Subcutaneous adipose tissue (tissue), 4 donors: Measurements from ENCODE around the gene SMO. TPM values are rescaled to one million over a fixed set of nuclear protein-coding genes. Genes with fewer than 3 reads are reported as not detected.

Experiments
- total RNA-seq, 4 donors: library from RNA; depleted of rRNA; stranded (reverse); fragments of >200 nt; gene quantifications; one replicate each; pipeline ENCODE4 v1.1.0, GENCODE V29; 2016
- TF ChIP-seq, protein P1 (sequence below): fragments of 450-650 bp; IDR thresholded peaks from one replicate; pipeline ENCODE4 v1.5.1; 2016; ENCODE audit warnings: low read depth, mild to moderate bottlenecking, control low read depth, antibody characterized with exemption, moderate library complexity

SMO gene
- total RNA-seq, 4 donors from 2014 or later = 1.7 to 5.9 (median 4.8) TPM

DNA sequence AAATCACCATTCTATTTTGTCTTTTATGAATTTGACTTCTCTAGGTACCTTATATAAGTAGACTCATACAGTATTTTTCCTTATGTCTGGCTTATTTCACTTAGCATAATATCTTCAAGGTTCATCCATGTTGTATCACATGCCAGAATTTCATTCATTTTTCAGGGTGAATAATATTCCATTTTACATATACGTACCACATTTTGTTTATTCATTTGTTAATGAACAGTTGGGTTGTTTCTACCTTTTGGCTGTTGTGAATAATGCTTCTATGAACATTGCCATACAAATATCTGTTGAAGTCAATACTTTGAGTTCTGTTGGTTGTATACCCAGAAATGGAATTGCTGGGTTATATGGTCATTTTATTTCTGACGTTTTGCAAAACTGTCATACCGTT, 57.1 kb downstream of the SMO start:
- TF ChIP-seq, protein P1, sequence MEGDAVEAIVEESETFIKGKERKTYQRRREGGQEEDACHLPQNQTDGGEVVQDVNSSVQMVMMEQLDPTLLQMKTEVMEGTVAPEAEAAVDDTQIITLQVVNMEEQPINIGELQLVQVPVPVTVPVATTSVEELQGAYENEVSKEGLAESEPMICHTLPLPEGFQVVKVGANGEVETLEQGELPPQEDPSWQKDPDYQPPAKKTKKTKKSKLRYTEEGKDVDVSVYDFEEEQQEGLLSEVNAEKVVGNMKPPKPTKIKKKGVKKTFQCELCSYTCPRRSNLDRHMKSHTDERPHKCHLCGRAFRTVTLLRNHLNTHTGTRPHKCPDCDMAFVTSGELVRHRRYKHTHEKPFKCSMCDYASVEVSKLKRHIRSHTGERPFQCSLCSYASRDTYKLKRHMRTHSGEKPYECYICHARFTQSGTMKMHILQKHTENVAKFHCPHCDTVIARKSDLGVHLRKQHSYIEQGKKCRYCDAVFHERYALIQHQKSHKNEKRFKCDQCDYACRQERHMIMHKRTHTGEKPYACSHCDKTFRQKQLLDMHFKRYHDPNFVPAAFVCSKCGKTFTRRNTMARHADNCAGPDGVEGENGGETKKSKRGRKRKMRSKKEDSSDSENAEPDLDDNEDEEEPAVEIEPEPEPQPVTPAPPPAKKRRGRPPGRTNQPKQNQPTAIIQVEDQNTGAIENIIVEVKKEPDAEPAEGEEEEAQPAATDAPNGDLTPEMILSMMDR = no peak

DNA sequence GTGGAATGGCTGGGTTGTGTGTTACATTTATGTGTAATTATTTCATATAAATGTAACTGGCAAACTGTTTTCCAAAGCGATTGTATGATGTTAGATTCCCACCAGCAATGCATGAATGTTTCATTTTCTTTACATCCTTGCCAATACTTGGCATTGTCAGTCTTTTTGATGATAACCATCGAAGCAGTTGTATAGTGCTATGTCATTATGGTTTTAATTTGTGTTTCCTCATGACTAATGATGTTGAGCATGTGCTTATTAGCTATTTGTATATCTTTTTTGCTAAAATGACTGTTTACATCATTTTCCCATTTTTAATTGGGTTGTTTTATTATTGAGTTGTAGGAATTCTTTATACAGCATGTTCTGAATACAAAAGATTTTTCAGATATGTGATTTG, 58.7 kb downstream of the SMO start:
- TF ChIP-seq, protein P1 = no peak

DNA sequence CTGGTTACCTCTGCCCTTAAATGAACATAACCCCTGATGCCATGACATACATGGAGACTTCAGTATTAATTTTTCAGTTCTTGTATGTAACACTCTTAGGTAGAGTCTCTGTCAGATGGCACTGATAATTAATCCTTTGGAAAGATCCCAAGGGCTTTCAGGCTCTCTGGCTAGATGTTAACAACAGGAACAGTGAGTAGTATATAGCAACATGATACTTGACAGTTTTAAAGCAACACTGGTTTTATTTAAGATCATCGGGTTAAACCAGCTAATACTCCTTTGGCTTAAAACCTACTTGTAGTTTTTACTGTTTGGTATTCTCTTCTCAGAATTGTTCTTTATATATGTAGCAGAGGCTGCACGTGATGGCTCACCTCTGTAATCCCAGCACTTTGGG, 63.7 kb downstream of the SMO start:
- TF ChIP-seq, protein P1 = no peak

DNA sequence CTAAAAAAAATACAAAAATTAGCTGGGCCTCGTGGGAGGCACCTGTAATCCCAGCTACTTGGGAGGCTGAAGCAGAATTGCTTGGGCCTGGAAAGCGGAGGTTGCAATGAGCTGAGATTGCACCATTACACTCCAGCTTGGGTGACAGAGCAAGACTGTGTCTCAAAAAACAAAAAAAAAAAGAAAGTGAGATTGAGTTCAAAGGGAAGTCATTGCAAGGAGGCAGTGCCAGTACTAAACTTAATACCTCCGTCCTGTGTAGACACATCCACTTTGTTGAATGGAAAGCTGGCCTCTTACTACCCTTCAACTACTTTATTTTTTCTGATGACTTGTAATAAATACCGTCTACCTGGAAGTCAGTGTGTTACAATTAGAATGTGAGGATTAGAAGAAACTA, 67.4 kb downstream of the SMO start:
- TF ChIP-seq, protein P1 = no peak

DNA sequence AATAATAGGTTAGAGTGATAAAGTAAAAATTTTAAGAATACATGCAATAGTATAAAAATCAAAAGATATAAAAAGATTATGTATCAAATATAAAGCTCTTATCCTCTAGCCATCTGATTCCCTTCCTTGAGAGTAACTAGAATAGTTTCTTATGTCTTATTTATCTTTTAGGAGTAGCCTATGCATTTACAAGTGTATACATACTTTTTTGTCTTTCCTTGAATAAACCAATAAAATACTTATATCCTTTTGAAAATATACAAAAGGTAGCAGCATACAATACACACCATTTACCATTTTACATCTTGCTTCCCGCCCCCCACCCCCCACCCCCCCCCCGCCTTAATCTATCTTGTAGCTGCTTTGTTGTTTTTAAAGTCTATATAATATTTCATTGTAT, 67.8 kb downstream of the SMO start:
- TF ChIP-seq, protein P1 = no peak

DNA sequence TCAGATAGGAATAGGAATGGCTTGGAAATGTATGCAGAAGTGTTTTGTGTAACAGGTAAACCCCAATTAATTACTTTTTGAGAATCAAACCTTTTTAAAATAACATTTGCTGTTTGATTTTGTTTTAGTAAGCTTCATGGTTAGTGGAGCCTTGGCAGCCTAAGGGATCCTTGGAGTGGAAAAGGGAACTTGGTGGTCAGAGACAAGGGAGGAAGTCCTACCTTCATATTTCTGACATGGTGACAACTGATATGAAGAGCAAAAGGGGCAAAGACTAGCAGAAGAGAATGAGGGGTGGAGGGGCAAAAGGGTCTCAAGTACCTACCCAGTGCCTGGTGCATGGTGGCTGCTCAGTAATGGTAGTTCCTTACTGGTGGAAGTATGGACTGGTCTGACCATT, 68.7 kb downstream of the SMO start:
- TF ChIP-seq, protein P1 = no peak

DNA sequence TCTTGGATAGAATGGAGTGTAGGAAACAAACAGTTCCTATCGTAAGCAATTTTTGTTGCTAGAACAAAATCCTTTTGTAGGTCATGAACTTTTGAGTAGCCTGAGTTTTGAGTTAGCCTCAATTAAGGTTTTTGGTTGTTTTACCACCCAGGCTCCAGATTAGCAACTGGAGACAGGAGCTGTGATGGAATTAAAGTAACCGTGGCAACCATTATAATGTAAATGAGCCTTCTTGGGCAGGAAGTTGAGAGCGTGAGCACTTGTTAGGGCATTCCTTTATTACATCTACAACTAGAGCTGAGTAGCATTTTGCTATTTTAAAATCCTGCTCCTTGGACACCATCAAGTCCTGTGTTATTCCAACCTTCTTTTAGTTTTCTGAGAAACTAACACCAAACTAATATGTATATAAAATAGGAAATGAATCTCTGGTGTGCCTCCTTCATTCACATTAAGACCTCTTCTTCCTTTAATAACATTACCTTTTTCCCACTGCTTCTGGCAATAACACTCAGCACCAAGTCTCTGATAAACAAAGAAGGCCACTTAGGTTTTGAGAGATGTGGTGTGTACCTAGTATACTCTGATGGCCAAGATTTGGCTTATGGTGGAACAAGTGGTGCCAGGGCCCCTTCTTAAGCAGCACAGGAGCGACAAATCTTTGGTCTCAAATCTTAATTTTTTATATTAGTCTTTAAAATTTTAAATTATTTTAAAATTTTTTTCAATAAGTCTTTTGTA, 70.4 kb downstream of the SMO start:
- TF ChIP-seq, protein P1 = no peak
